ENCODE measurements around the gene BNIP3.

DNA sequence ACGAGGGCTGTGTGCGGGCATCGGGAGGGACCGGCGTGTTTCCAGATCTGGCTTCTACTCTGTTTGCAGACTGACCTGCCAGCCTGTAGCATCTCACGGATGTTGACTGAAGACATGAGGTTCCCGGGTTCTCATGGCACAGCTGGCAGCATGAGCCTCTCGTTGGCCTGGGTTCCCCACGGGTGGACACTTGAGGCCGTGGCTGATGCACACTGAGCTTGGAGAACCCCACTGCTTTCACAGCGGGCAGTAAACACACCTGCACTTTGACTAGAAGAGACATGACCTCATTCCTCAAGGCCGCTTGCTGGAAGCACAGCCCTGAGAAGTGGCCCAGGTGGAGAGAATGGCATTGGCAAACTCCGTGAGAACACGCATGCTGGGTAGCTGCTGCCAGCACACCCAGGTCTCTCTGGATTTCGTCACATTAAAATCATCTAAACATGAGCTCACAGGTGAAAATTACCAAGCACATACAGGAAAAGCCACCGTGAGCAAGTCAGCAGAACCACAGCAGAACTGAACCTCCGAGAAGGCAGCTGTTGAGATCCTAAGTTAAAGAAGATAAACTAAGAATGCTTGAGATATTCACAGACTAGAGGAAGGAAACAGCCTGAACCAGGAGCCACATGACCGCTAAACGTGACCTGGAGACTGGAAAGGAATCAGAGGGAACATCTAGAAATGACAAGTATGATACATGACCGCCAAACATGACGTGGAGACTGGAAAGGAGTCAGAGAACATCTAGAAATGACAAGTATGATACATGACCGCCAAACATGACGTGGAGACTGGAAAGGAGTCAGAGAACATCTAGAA, 32.5 kb downstream of the BNIP3 start:
- TF ChIP-seq, protein P1, sequence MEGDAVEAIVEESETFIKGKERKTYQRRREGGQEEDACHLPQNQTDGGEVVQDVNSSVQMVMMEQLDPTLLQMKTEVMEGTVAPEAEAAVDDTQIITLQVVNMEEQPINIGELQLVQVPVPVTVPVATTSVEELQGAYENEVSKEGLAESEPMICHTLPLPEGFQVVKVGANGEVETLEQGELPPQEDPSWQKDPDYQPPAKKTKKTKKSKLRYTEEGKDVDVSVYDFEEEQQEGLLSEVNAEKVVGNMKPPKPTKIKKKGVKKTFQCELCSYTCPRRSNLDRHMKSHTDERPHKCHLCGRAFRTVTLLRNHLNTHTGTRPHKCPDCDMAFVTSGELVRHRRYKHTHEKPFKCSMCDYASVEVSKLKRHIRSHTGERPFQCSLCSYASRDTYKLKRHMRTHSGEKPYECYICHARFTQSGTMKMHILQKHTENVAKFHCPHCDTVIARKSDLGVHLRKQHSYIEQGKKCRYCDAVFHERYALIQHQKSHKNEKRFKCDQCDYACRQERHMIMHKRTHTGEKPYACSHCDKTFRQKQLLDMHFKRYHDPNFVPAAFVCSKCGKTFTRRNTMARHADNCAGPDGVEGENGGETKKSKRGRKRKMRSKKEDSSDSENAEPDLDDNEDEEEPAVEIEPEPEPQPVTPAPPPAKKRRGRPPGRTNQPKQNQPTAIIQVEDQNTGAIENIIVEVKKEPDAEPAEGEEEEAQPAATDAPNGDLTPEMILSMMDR (IDR thresholded peaks at IDR 0.05) = no peak
- no peak for TF ChIP-seq POLR2A (IDR thresholded peaks at IDR 0.05)

Data from uterus (tissue), 2 donors.